ENCODE results near the gene TP53TG5. TPM values are rescaled to one million over a fixed set of nuclear protein-coding genes. Genes with fewer than 3 reads are reported as not detected.

Gene TP53TG5
- total RNA-seq, 1 experiment from 2014 or later = 0.85 TPM

DNA sequence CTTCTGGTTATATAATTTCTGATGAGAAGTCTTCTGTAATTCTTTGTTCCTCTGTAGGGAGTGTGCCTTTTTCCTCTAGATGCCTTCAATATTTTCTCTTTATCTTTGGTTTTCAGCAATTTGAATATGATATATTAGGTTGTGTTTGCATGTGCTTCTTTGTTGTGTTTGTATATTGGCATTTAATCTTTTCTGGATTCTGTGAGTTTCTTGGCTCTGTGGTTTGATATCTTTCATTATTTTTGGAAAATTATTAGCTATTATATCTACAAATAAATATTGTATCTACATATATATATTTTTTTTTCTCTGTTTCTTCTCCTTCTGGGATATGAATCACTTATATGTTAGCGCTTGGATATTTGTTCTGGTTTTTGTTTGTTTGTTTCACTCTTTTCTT, 20.9 kb upstream of the TP53TG5 start:
- Mint-ChIP-seq H3K4me3 (no peak overlapping the region), H3K9me3 (peaks cover 49% of the 10 kb centered on the region), H3K36me3 (peaks cover 29% of the 10 kb centered on the region), H3K4me1 (no peaks in the 10 kb centered on the region), H3K27me3 (ENCODE audit: low read depth) (peaks cover 24% of the 10 kb centered on the region), H3K27ac (no peak overlapping the region)
- ATAC-seq (no peak), DNase-seq (ENCODE audit: low spot score) (no peak)
- ChIA-PET CTCF (no interaction called here), POLR2A (no interaction called here)
- TF ChIP-seq, protein P1, sequence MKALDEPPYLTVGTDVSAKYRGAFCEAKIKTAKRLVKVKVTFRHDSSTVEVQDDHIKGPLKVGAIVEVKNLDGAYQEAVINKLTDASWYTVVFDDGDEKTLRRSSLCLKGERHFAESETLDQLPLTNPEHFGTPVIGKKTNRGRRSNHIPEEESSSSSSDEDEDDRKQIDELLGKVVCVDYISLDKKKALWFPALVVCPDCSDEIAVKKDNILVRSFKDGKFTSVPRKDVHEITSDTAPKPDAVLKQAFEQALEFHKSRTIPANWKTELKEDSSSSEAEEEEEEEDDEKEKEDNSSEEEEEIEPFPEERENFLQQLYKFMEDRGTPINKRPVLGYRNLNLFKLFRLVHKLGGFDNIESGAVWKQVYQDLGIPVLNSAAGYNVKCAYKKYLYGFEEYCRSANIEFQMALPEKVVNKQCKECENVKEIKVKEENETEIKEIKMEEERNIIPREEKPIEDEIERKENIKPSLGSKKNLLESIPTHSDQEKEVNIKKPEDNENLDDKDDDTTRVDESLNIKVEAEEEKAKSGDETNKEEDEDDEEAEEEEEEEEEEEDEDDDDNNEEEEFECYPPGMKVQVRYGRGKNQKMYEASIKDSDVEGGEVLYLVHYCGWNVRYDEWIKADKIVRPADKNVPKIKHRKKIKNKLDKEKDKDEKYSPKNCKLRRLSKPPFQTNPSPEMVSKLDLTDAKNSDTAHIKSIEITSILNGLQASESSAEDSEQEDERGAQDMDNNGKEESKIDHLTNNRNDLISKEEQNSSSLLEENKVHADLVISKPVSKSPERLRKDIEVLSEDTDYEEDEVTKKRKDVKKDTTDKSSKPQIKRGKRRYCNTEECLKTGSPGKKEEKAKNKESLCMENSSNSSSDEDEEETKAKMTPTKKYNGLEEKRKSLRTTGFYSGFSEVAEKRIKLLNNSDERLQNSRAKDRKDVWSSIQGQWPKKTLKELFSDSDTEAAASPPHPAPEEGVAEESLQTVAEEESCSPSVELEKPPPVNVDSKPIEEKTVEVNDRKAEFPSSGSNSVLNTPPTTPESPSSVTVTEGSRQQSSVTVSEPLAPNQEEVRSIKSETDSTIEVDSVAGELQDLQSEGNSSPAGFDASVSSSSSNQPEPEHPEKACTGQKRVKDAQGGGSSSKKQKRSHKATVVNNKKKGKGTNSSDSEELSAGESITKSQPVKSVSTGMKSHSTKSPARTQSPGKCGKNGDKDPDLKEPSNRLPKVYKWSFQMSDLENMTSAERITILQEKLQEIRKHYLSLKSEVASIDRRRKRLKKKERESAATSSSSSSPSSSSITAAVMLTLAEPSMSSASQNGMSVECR (CRISPR knock-in tag; IDR thresholded peaks at IDR 0.05; ENCODE audit: borderline replicate concordance) = no peak
- TF ChIP-seq, protein P2, sequence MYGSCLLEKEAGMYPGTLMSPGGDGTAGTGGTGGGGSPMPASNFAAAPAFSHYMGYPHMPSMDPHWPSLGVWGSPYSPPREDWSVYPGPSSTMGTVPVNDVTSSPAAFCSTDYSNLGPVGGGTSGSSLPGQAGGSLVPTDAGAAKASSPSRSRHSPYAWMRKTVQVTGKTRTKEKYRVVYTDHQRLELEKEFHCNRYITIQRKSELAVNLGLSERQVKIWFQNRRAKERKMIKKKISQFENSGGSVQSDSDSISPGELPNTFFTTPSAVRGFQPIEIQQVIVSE (CRISPR knock-in tag; IDR thresholded peaks at IDR 0.05; ENCODE audit: borderline replicate concordance) = no peak
- TF ChIP-seq PRRX2 (CRISPR knock-in tag; IDR thresholded peaks at IDR 0.05) (no peak), SMAD3 (CRISPR knock-in tag; IDR thresholded peaks at IDR 0.05; ENCODE audit: borderline replicate concordance) (no peak)

DNA sequence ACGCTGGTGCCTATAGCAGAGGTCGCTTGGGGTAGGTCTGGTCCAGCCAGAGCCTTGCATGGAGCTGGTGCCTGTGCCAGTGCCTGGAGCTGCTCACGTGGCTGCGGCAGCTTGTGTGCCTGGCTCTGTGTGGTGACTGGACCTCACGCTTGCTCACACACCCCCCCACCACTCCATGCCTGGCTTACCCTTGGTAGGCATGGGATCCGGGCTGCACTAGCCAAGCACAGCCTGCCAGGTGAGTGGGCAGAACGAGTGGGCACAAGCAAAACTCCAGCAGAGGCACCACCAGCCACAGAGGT, 16.9 kb upstream of the TP53TG5 start:
- ChIA-PET CTCF (interaction anchor here (1.1 to 1.4 kb wide), 2 partner anchors 21 to 55 kb away, joined by 4 to 8 read pairs; no protein-coding TSS in a partner anchor), POLR2A (no interaction called here)
- Mint-ChIP-seq H3K4me1 (no peaks in the 10 kb centered on the region), H3K36me3 (peaks cover 8% of the 10 kb centered on the region), H3K27ac (no peak overlapping the region), H3K27me3 (ENCODE audit: low read depth) (peaks cover 6% of the 10 kb centered on the region), H3K9me3 (peaks cover 22% of the 10 kb centered on the region), H3K4me3 (no peak overlapping the region)
- ATAC-seq (no peak; the same call in 1 of the 2 replicates), DNase-seq (ENCODE audit: low spot score) (no peak)
- TF ChIP-seq, protein P2 (CRISPR knock-in tag; IDR thresholded peaks at IDR 0.05; ENCODE audit: borderline replicate concordance) = no peak
- TF ChIP-seq, protein P3, sequence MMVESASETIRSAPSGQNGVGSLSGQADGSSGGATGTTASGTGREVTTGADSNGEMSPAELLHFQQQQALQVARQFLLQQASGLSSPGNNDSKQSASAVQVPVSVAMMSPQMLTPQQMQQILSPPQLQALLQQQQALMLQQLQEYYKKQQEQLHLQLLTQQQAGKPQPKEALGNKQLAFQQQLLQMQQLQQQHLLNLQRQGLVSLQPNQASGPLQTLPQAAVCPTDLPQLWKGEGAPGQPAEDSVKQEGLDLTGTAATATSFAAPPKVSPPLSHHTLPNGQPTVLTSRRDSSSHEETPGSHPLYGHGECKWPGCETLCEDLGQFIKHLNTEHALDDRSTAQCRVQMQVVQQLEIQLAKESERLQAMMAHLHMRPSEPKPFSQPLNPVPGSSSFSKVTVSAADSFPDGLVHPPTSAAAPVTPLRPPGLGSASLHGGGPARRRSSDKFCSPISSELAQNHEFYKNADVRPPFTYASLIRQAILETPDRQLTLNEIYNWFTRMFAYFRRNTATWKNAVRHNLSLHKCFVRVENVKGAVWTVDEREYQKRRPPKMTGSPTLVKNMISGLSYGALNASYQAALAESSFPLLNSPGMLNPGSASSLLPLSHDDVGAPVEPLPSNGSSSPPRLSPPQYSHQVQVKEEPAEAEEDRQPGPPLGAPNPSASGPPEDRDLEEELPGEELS (CRISPR knock-in tag; IDR thresholded peaks at IDR 0.05) = no peak
- TF ChIP-seq JAZF1 (CRISPR knock-in tag; IDR thresholded peaks at IDR 0.05) = no peak
- TF ChIP-seq, protein P4, sequence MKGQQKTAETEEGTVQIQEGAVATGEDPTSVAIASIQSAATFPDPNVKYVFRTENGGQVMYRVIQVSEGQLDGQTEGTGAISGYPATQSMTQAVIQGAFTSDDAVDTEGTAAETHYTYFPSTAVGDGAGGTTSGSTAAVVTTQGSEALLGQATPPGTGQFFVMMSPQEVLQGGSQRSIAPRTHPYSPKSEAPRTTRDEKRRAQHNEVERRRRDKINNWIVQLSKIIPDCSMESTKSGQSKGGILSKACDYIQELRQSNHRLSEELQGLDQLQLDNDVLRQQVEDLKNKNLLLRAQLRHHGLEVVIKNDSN (CRISPR knock-in tag; IDR thresholded peaks at IDR 0.05) = no peak
- TF ChIP-seq, protein P5, sequence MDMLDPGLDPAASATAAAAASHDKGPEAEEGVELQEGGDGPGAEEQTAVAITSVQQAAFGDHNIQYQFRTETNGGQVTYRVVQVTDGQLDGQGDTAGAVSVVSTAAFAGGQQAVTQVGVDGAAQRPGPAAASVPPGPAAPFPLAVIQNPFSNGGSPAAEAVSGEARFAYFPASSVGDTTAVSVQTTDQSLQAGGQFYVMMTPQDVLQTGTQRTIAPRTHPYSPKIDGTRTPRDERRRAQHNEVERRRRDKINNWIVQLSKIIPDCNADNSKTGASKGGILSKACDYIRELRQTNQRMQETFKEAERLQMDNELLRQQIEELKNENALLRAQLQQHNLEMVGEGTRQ (CRISPR knock-in tag; IDR thresholded peaks at IDR 0.05) = no peak
- no peak for TF ChIP-seq JUN (CRISPR knock-in tag; IDR thresholded peaks at IDR 0.05)
- TF ChIP-seq, protein P6, sequence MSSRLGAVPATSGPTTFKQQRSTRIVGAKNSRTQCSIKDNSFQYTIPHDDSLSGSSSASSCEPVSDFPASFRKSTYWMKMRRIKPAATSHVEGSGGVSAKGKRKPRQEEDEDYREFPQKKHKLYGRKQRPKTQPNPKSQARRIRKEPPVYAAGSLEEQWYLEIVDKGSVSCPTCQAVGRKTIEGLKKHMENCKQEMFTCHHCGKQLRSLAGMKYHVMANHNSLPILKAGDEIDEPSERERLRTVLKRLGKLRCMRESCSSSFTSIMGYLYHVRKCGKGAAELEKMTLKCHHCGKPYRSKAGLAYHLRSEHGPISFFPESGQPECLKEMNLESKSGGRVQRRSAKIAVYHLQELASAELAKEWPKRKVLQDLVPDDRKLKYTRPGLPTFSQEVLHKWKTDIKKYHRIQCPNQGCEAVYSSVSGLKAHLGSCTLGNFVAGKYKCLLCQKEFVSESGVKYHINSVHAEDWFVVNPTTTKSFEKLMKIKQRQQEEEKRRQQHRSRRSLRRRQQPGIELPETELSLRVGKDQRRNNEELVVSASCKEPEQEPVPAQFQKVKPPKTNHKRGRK (CRISPR knock-in tag; IDR thresholded peaks at IDR 0.05; ENCODE audit: borderline replicate concordance) = no peak
- no peak for TF ChIP-seq CREM (CRISPR knock-in tag; IDR thresholded peaks at IDR 0.05)
- TF ChIP-seq NR2C2 (CRISPR knock-in tag; IDR thresholded peaks at IDR 0.05) = no peak
- TF ChIP-seq ZNF396 (CRISPR knock-in tag; IDR thresholded peaks at IDR 0.05; ENCODE audit: borderline replicate concordance) = no peak
